CD14-positive monocyte (primary cell): ENCODE data around the gene FRY. TPM values are rescaled to one million over a fixed set of nuclear protein-coding genes. Genes with fewer than 3 reads are reported as not detected.
A peak's percentile ranks its signal among the peaks of the same experiment; 100 is the strongest.

Source experiments
- DNase-seq, 3 donors: peaks; one replicate each; pipeline ENCODE4 v3.0.0-alpha.2; 2011 to 2022
- H2AFZ ChIP-seq: 2 replicates; pipeline ENCODE4 v1.6.0; 2012; ENCODE audit warnings: mild to moderate bottlenecking, low read depth, low read length, inconsistent platforms; ENCODE audit not compliant: insufficient read depth, poor library complexity, severe bottlenecking
- H3K27ac ChIP-seq, 2 donors: 1 replicate in 1 of 2; 2 replicates in 1 of 2; pipeline ENCODE4 v1.5.1; 2012 to 2013; ENCODE audit warnings: low read length in 2 of 2, control low read depth in 1 of 2, inconsistent platforms in 1 of 2, low read depth in 1 of 2, mild to moderate bottlenecking in 1 of 2
- H3K27me3 ChIP-seq, 2 donors: one replicate each; pipeline versions ENCODE4 v1.6.0 to v1.6.1; 2011 to 2013; ENCODE audit warnings: low read length in 2 of 2; ENCODE audit not compliant: control insufficient read depth in 2 of 2, insufficient read depth in 2 of 2
- H3K36me3 ChIP-seq, 2 donors: replicated peaks in 1 of 2; 1 replicate in 1 of 2; 2 replicates in 1 of 2; pipeline versions ENCODE4 v1.5.1 to v1.6.1; 2012 to 2013; ENCODE audit warnings: low read length in 2 of 2, control low read depth in 1 of 2, inconsistent platforms in 1 of 2, mild to moderate bottlenecking in 1 of 2; ENCODE audit not compliant: insufficient read depth in 2 of 2, control insufficient read depth in 1 of 2
- H3K4me1 ChIP-seq, 2 donors: 1 replicate in 1 of 2; 2 replicates in 1 of 2; pipeline versions ENCODE4 v1.5.1 to v1.6.1; 2012 to 2013; ENCODE audit warnings: low read length in 2 of 2, control low read depth in 1 of 2, inconsistent platforms in 1 of 2, mild to moderate bottlenecking in 1 of 2, moderate library complexity in 1 of 2; ENCODE audit not compliant: insufficient read depth in 2 of 2, control insufficient read depth in 1 of 2
- H3K4me2 ChIP-seq: replicated peaks from 2 replicates; pipeline ENCODE3; 2012; ENCODE audit warnings: low read length, moderate library complexity, mild to moderate bottlenecking; ENCODE audit not compliant: poor library complexity, severe bottlenecking; ENCODE audit errors: extremely low read depth
- H3K4me3 ChIP-seq, 3 experiments: fragments of 200-600 bp in 1 of 3; sonication (generic) in 1 of 3; replicated peaks in 1 of 3; 1 replicate in 2 of 3; 2 replicates in 1 of 3; pipeline ENCODE4 v1.5.1; 2011 to 2013; ENCODE audit warnings: low read length in 3 of 3, mild to moderate bottlenecking in 3 of 3, control low read depth in 2 of 3, low read depth in 2 of 3, inconsistent platforms in 1 of 3, moderate library complexity in 1 of 3
- H3K79me2 ChIP-seq: 2 replicates; pipeline ENCODE4 v1.6.0; 2012; ENCODE audit warnings: mild to moderate bottlenecking, control low read depth, inconsistent platforms, low read length, moderate library complexity; ENCODE audit not compliant: insufficient read depth
- H3K9ac ChIP-seq: 2 replicates; pipeline ENCODE4 v1.6.0; 2017; ENCODE audit warnings: low read length, mild to moderate bottlenecking; ENCODE audit not compliant: insufficient read depth, poor library complexity, severe bottlenecking
- H3K9me3 ChIP-seq, 2 donors: replicated peaks in 1 of 2; 1 replicate in 1 of 2; 2 replicates in 1 of 2; pipeline versions ENCODE4 v1.5.1 to v1.6.1; 2012 to 2013; ENCODE audit warnings: low read length in 2 of 2, control low read depth in 1 of 2; ENCODE audit not compliant: control insufficient read depth in 1 of 2, insufficient read depth in 1 of 2
- H4K20me1 ChIP-seq: 2 replicates; pipeline ENCODE4 v1.6.0; 2012; ENCODE audit warnings: mild to moderate bottlenecking, low read length, control low read depth, moderate library complexity; ENCODE audit not compliant: insufficient read depth
- H3K27ac Mint-ChIP-seq, 7 donors: one replicate each; pipeline ENCODE4 v1.8.0; 2020; ENCODE audit warnings: mild to moderate bottlenecking in 7 of 7, mixed read lengths in 7 of 7, moderate library complexity in 6 of 7, inconsistent platforms in 2 of 7
- H3K27me3 Mint-ChIP-seq, 3 donors: one replicate each; pipeline ENCODE4 v1.8.0; 2021 to 2022; ENCODE audit warnings: low read depth in 3 of 3, mild to moderate bottlenecking in 3 of 3, mixed read lengths in 3 of 3, moderate library complexity in 3 of 3, inconsistent platforms in 1 of 3
- H3K36me3 Mint-ChIP-seq, 2 donors: one replicate each; pipeline ENCODE4 v1.8.0; 2020; ENCODE audit warnings: mixed read lengths in 2 of 2, inconsistent platforms in 1 of 2, mild to moderate bottlenecking in 1 of 2
- H3K4me1 Mint-ChIP-seq: one replicate; pipeline ENCODE4 v1.8.0; 2020; ENCODE audit warnings: mild to moderate bottlenecking, mixed read lengths
- H3K4me3 Mint-ChIP-seq, 2 donors: one replicate each; pipeline ENCODE4 v1.8.0; 2020; ENCODE audit warnings: mild to moderate bottlenecking in 2 of 2, mixed read lengths in 2 of 2, moderate library complexity in 1 of 2
- H3K9me3 Mint-ChIP-seq, 7 donors: one replicate each; pipeline ENCODE4 v1.8.0; 2020 to 2022; ENCODE audit warnings: mixed read lengths in 7 of 7, mild to moderate bottlenecking in 6 of 7, moderate library complexity in 6 of 7, inconsistent platforms in 2 of 7
- WGBS: methylation state at CpG from one replicate; pipeline ENCODE4 v1.1.5; 2013; ENCODE audit warnings: missing lambda C conversion rate; ENCODE audit not compliant: insufficient coverage; 5-methylcytosine and 5-hydroxymethylcytosine counted together
- intact Hi-C, 2 donors: fragments of 100-400 bp; cut with micrococcal nuclease; formaldehyde crosslinking; loops; one replicate each; pipeline versions ENCODE4 v1.15.0 to v1.15.1; 2023
- polyA plus RNA-seq, 3 donors: library from polyadenylated mRNA; depleted of rRNA in 1 of 3; unstranded in 2 of 3; stranded (reverse) in 1 of 3; fragments of 300-500 nt in 2 of 3; fragments of >200 nt in 1 of 3; fragmentation: Illumina TruSeq in 2 of 3; gene quantifications; 1 replicate in 2 of 3; 2 replicates in 1 of 3; pipeline ENCODE4 v1.2.3, GENCODE V29; 2012 to 2021
- TF ChIP-seq, protein P1 (sequence below): fragments of 200-600 bp; IDR thresholded peaks from one replicate; pipeline ENCODE4 v1.8.0; 2022; ENCODE audit warnings: antibody characterized with exemption, mild to moderate bottlenecking

Gene FRY
- polyA plus RNA-seq, 3 donors: 3.9 to 31.8 (median 5.0) TPM

GRCh38 chr13:32262619-32263018 lies 231.0 kb downstream of the FRY start:
- Histone ChIP-seq H3K9ac (no peak overlapping the region), H3K9me3 (no peaks in the 10 kb centered on the region), H3K79me2 (no peaks in the 10 kb centered on the region), H2AFZ (no peak overlapping the region), H4K20me1 (no peaks in the 10 kb centered on the region), H3K4me2 (no peak overlapping the region), H3K4me3 (no peak overlapping the region), H3K36me3 (peaks cover 91 to 100% of the 10 kb centered on the region in 2 donors), H3K27ac (no peak overlapping the region), H3K4me1 (no peaks in the 10 kb centered on the region), H3K27me3 (no peaks in the 10 kb centered on the region)
- intact Hi-C loops: no loop called here
- DNase-seq: no peak
- Mint-ChIP-seq H3K9me3 (no peaks in the 10 kb centered on the region), H3K4me1 (no peaks in the 10 kb centered on the region), H3K36me3 (peaks cover 83 to 90% of the 10 kb centered on the region in 2 donors), H3K27me3 (no peaks in the 10 kb centered on the region), H3K27ac (no peak overlapping the region), H3K4me3 (no peak overlapping the region)
- TF ChIP-seq, protein P1, sequence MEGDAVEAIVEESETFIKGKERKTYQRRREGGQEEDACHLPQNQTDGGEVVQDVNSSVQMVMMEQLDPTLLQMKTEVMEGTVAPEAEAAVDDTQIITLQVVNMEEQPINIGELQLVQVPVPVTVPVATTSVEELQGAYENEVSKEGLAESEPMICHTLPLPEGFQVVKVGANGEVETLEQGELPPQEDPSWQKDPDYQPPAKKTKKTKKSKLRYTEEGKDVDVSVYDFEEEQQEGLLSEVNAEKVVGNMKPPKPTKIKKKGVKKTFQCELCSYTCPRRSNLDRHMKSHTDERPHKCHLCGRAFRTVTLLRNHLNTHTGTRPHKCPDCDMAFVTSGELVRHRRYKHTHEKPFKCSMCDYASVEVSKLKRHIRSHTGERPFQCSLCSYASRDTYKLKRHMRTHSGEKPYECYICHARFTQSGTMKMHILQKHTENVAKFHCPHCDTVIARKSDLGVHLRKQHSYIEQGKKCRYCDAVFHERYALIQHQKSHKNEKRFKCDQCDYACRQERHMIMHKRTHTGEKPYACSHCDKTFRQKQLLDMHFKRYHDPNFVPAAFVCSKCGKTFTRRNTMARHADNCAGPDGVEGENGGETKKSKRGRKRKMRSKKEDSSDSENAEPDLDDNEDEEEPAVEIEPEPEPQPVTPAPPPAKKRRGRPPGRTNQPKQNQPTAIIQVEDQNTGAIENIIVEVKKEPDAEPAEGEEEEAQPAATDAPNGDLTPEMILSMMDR: no peak
- no CpG with 5 or more reads among the region's 1 CpG for WGBS

DNA sequence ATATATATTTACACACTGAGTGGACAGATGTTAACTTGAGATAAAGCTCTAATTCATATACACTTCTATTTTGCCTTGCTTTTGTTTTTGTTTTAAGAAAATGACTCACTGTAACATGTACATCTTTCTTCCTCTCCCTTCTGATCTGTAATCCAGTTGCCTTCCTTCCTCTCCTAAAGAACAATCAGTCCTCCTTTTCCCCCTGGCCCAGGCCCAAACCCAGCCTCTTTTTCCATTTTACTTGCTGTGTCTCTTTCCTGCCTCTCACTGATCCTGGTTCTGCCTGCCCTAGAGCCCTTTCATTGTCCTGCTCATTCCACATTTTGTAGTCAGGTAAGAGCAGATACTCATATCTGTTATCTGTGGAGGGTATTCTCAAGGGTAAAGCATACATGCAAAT lies 232.8 kb downstream of the FRY start:
- no peak for DNase-seq
- no peaks in the 10 kb centered on the region for H3K4me1 ChIP-seq
- no peaks in the 10 kb centered on the region for H3K4me1 Mint-ChIP-seq
- H3K27ac ChIP-seq: no peak overlapping the region
- H3K4me3 ChIP-seq: no peak overlapping the region
- no peaks in the 10 kb centered on the region for H3K79me2 ChIP-seq
- H4K20me1 ChIP-seq: no peaks in the 10 kb centered on the region
- TF ChIP-seq, protein P1: no peak
- H3K9me3 Mint-ChIP-seq: no peaks in the 10 kb centered on the region
- H3K9me3 ChIP-seq: no peaks in the 10 kb centered on the region
- no peak overlapping the region for H3K4me2 ChIP-seq
- no peaks in the 10 kb centered on the region for H3K27me3 ChIP-seq
- H3K27ac Mint-ChIP-seq: peak overlapping the region in 3 of 7 donors; percentile 8 to 40 (median 13)
- no peaks in the 10 kb centered on the region for H3K27me3 Mint-ChIP-seq
- peaks cover 84 to 95% of the 10 kb centered on the region in 2 donors for H3K36me3 Mint-ChIP-seq
- peaks cover 88 to 99% of the 10 kb centered on the region in 2 donors for H3K36me3 ChIP-seq
- H2AFZ ChIP-seq: no peak overlapping the region
- no peak overlapping the region for H3K4me3 Mint-ChIP-seq
- intact Hi-C loops: no loop called here
- no peak overlapping the region for H3K9ac ChIP-seq
